GM23338 (cell line): ENCODE measurements around the gene PRTN3. TPM values are rescaled to one million over a fixed set of nuclear protein-coding genes. Genes with fewer than 3 reads are reported as not detected.

ENCODE experiments used
- ATAC-seq: fragments of 200-7000 bp; cut with Tn5 transposase; 3 replicates; pipeline ENCODE4 v1.9.1; 2020
- DNase-seq: peaks from one replicate; pipeline ENCODE4 v3.0.0-alpha.2; 2015; ENCODE audit warnings: low spot score
- H2AFZ ChIP-seq: fragments of 200-600 bp; sonication (generic); 2 replicates; pipeline ENCODE4 v1.8.0; 2016; ENCODE audit warnings: antibody characterized with exemption, mild to moderate bottlenecking, moderate library complexity
- H3F3A ChIP-seq: fragments of 200-600 bp; sonication (generic); replicated peaks from 2 replicates; pipeline ENCODE4 v1.8.0; 2017; ENCODE audit warnings: antibody characterized with exemption, mixed run types, low read depth
- H3K27ac ChIP-seq: fragments of 200-600 bp; sonication (generic); 2 replicates; pipeline ENCODE4 v1.6.1; 2016; ENCODE audit warnings: low read depth
- H3K27me3 ChIP-seq: fragments of 200-600 bp; sonication (generic); 2 replicates; pipeline ENCODE4 v1.8.0; 2016; ENCODE audit warnings: mild to moderate bottlenecking, mixed run types, moderate library complexity; ENCODE audit not compliant: insufficient read depth
- H3K36me3 ChIP-seq: fragments of 200-600 bp; sonication (generic); 2 replicates; pipeline ENCODE4 v1.8.0; 2016; ENCODE audit warnings: mild to moderate bottlenecking; ENCODE audit not compliant: insufficient read depth
- H3K4me1 ChIP-seq: fragments of 200-600 bp; sonication (generic); 2 replicates; pipeline ENCODE4 v1.8.0; 2016; ENCODE audit warnings: mild to moderate bottlenecking, moderate library complexity; ENCODE audit not compliant: insufficient read depth
- H3K4me2 ChIP-seq: fragments of 200-600 bp; sonication (generic); 2 replicates; pipeline ENCODE4 v1.7.1; 2017; ENCODE audit warnings: mixed run types
- H3K4me3 ChIP-seq: fragments of 200-600 bp; sonication (generic); 2 replicates; pipeline ENCODE4 v1.6.1; 2016; ENCODE audit warnings: mixed run types
- H3K79me2 ChIP-seq: fragments of 200-600 bp; sonication (generic); replicated peaks from 2 replicates; pipeline ENCODE4 v1.8.0; 2017; ENCODE audit warnings: mild to moderate bottlenecking; ENCODE audit not compliant: insufficient read depth
- H3K9me2 ChIP-seq: fragments of 200-600 bp; sonication (generic); 2 replicates; pipeline ENCODE4 v1.8.0; 2017; ENCODE audit not compliant: insufficient read depth
- H4K20me1 ChIP-seq: fragments of 200-600 bp; sonication (generic); replicated peaks from 2 replicates; pipeline ENCODE4 v1.8.0; 2017; ENCODE audit warnings: mild to moderate bottlenecking; ENCODE audit not compliant: insufficient read depth
- H3K27ac Mint-ChIP-seq: 2 replicates; pipeline ENCODE4 v1.8.0; 2020; ENCODE audit warnings: inconsistent platforms, mild to moderate bottlenecking, moderate library complexity, mixed read lengths
- H3K27me3 Mint-ChIP-seq: 3 replicates; pipeline ENCODE4 v1.8.0; 2022; ENCODE audit warnings: low read depth, mild to moderate bottlenecking, moderate library complexity, mixed read lengths, inconsistent platforms; ENCODE audit not compliant: insufficient read depth, poor library complexity
- H3K36me3 Mint-ChIP-seq: 3 replicates; pipeline ENCODE4 v1.8.0; 2021; ENCODE audit warnings: low read depth, mild to moderate bottlenecking, inconsistent platforms, moderate library complexity, mixed read lengths
- H3K4me1 Mint-ChIP-seq: 3 replicates; pipeline ENCODE4 v1.8.0; 2020; ENCODE audit warnings: mild to moderate bottlenecking, inconsistent platforms, mixed read lengths
- H3K4me3 Mint-ChIP-seq: 3 replicates; pipeline ENCODE4 v1.8.0; 2021; ENCODE audit warnings: moderate library complexity, mild to moderate bottlenecking, inconsistent platforms, mixed read lengths
- H3K9me3 Mint-ChIP-seq: 3 replicates; pipeline ENCODE4 v1.8.0; 2020; ENCODE audit warnings: moderate library complexity, mild to moderate bottlenecking, inconsistent platforms, mixed read lengths
- CREB1 ChIP-seq: fragments of 250-450 bp; sonication (Bioruptor Pico); IDR thresholded peaks from 2 replicates; pipeline ENCODE4 v1.5.0; 2020; ENCODE audit warnings: low read depth, mild to moderate bottlenecking, moderate library complexity
- EZH2 ChIP-seq: fragments of 200-600 bp; sonication (generic); IDR thresholded peaks from one replicate; pipeline ENCODE4 v1.8.0; 2017; ENCODE audit warnings: antibody characterized with exemption, mild to moderate bottlenecking, low read depth; ENCODE audit not compliant: unreplicated experiment
- EZH2phosphoT487 ChIP-seq: fragments of 200-600 bp; sonication (generic); IDR thresholded peaks from one replicate; pipeline ENCODE4 v1.8.1; 2018; ENCODE audit warnings: antibody characterized with exemption; ENCODE audit not compliant: unreplicated experiment
- JUNB ChIP-seq: IDR thresholded peaks from one replicate; pipeline ENCODE4 v1.6.1; 2016; ENCODE audit warnings: antibody characterized with exemption; ENCODE audit not compliant: unreplicated experiment
- NANOG ChIP-seq: IDR thresholded peaks from 2 replicates; pipeline ENCODE4 v1.6.1; 2016; ENCODE audit warnings: antibody characterized with exemption, borderline replicate concordance
- POLR2AphosphoS5 ChIP-seq: IDR thresholded peaks from 2 replicates; pipeline ENCODE4 v1.6.1; 2016; ENCODE audit warnings: antibody characterized with exemption, low read depth
- STAT1 ChIP-seq: IDR thresholded peaks from one replicate; pipeline ENCODE4 v1.6.1; 2016; ENCODE audit warnings: antibody characterized with exemption; ENCODE audit not compliant: unreplicated experiment
- ZNF114 ChIP-seq: fragments of 250-450 bp; sonication (Bioruptor Pico); IDR thresholded peaks from 2 replicates; pipeline ENCODE4 v1.5.0; 2020; ENCODE audit warnings: mild to moderate bottlenecking, moderate library complexity
- ZNF331 ChIP-seq: fragments of 250-450 bp; sonication (Bioruptor Pico); IDR thresholded peaks from 2 replicates; pipeline ENCODE4 v1.5.0; 2020; ENCODE audit warnings: low read depth, mild to moderate bottlenecking, moderate library complexity
- polyA plus RNA-seq: library from polyadenylated mRNA; unstranded; fragments of >200 nt; fragmentation: Nextera tagmentation; extraction: Ambion mirVana; gene quantifications from 2 replicates; pipeline ENCODE4 v1.2.1, GENCODE V29; 2016
- total RNA-seq: library from RNA; depleted of rRNA; stranded (reverse); fragments of >200 nt; shearing (Covaris generic); gene quantifications from 2 replicates; pipeline ENCODE4 v1.2.3, GENCODE V29; 2014
- TF ChIP-seq, protein P1 (sequence below), 2 experiments: fragments of 200-600 bp in 1 of 2; sonication (generic) in 1 of 2; conservative IDR thresholded peaks; 2 replicates each; pipeline versions ENCODE4 v1.5.1 to v1.6.1; 2016 to 2017; ENCODE audit warnings: antibody characterized with exemption in 2 of 2, low read depth in 2 of 2, mild to moderate bottlenecking in 2 of 2, moderate library complexity in 1 of 2
- TF ChIP-seq, protein P2 (sequence below): fragments of 250-450 bp; sonication (Bioruptor Pico); IDR thresholded peaks from 2 replicates; pipeline ENCODE4 v1.5.0; 2020; ENCODE audit warnings: mild to moderate bottlenecking, moderate library complexity
- TF ChIP-seq, protein P3 (sequence below): IDR thresholded peaks from one replicate; pipeline ENCODE4 v1.6.1; 2018; ENCODE audit warnings: antibody characterized with exemption; ENCODE audit not compliant: unreplicated experiment
- TF ChIP-seq, protein P4 (sequence below): IDR thresholded peaks from 2 replicates; pipeline ENCODE4 v1.6.1; 2016; ENCODE audit warnings: antibody characterized with exemption

Gene PRTN3
- total and polyA plus RNA-seq, 2 experiments from 2014 or later, result 0.21 to 0.68 TPM

DNA sequence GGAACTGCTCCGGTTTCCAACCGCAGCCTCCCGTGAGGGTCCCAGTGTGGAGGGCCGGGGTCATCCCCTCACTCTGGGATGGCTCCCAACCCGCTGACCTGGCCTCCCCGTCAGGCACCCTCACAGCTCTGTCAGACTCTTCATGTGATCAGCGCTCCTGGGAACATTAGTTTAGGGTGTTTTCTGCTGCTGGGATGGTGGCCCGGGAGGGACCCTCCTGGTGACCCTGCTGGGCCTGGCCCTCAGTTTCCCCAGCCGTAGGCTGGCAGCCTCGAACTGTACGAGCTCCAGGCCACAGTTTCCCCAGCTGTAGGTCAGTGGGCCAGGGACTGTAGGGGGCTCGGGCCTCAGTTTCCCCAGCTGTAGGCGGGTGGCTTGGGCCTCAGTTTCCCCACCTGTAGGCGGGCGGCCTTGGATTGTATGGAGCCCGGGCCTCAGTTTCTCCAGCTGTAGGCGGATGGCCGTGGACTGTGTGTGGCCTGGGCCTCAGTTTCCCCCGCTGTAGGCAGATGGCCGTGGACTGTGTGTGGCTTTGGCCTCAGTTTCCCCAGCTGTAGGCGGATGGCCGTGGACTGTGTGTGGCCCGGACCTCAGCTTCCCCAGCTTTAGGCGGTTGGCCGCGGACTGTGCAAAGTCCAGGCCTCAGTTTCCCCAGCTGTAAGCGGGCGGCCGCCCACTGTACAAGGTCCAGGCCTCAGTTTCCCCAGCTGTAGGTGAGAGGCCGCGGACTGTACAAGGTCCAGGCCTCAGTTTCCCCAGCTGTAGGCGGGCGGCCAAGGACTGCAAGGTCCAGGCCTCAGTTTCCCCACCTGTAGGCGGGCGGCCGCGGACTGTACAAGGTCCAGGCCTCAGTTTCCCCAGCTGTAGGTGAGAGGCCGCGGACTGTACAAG, 44.9 kb upstream of the PRTN3 start:
- Mint-ChIP-seq H3K4me3 (no peak overlapping the region; the same call in 2 of the 3 replicates), H3K36me3 (peaks cover 25% of the 10 kb centered on the region), H3K4me1 (peaks cover 31% of the 10 kb centered on the region), H3K27me3 (peaks cover 18% of the 10 kb centered on the region), H3K27ac (no peak overlapping the region), H3K9me3 (no peaks in the 10 kb centered on the region)
- H2AFZ ChIP-seq, result no peak overlapping the region
- peak overlapping the region; percentile 70; the same call in 1 of the 2 replicates for H3K4me2 ChIP-seq
- peak overlapping the region; percentile 52 for H3K4me3 ChIP-seq
- H3K4me1 ChIP-seq, result peaks cover 39% of the 10 kb centered on the region
- H3K79me2 ChIP-seq, result peaks cover 31% of the 10 kb centered on the region
- H3K27ac ChIP-seq, result no peak overlapping the region
- H3F3A ChIP-seq, result peaks cover 19% of the 10 kb centered on the region; the same call in 1 of the 2 replicates
- TF ChIP-seq, protein P1, sequence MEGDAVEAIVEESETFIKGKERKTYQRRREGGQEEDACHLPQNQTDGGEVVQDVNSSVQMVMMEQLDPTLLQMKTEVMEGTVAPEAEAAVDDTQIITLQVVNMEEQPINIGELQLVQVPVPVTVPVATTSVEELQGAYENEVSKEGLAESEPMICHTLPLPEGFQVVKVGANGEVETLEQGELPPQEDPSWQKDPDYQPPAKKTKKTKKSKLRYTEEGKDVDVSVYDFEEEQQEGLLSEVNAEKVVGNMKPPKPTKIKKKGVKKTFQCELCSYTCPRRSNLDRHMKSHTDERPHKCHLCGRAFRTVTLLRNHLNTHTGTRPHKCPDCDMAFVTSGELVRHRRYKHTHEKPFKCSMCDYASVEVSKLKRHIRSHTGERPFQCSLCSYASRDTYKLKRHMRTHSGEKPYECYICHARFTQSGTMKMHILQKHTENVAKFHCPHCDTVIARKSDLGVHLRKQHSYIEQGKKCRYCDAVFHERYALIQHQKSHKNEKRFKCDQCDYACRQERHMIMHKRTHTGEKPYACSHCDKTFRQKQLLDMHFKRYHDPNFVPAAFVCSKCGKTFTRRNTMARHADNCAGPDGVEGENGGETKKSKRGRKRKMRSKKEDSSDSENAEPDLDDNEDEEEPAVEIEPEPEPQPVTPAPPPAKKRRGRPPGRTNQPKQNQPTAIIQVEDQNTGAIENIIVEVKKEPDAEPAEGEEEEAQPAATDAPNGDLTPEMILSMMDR (conservative IDR thresholded peaks at IDR 0.05; ENCODE audit: low read depth in 2 of 2), result no peak
- TF ChIP-seq, protein P2, sequence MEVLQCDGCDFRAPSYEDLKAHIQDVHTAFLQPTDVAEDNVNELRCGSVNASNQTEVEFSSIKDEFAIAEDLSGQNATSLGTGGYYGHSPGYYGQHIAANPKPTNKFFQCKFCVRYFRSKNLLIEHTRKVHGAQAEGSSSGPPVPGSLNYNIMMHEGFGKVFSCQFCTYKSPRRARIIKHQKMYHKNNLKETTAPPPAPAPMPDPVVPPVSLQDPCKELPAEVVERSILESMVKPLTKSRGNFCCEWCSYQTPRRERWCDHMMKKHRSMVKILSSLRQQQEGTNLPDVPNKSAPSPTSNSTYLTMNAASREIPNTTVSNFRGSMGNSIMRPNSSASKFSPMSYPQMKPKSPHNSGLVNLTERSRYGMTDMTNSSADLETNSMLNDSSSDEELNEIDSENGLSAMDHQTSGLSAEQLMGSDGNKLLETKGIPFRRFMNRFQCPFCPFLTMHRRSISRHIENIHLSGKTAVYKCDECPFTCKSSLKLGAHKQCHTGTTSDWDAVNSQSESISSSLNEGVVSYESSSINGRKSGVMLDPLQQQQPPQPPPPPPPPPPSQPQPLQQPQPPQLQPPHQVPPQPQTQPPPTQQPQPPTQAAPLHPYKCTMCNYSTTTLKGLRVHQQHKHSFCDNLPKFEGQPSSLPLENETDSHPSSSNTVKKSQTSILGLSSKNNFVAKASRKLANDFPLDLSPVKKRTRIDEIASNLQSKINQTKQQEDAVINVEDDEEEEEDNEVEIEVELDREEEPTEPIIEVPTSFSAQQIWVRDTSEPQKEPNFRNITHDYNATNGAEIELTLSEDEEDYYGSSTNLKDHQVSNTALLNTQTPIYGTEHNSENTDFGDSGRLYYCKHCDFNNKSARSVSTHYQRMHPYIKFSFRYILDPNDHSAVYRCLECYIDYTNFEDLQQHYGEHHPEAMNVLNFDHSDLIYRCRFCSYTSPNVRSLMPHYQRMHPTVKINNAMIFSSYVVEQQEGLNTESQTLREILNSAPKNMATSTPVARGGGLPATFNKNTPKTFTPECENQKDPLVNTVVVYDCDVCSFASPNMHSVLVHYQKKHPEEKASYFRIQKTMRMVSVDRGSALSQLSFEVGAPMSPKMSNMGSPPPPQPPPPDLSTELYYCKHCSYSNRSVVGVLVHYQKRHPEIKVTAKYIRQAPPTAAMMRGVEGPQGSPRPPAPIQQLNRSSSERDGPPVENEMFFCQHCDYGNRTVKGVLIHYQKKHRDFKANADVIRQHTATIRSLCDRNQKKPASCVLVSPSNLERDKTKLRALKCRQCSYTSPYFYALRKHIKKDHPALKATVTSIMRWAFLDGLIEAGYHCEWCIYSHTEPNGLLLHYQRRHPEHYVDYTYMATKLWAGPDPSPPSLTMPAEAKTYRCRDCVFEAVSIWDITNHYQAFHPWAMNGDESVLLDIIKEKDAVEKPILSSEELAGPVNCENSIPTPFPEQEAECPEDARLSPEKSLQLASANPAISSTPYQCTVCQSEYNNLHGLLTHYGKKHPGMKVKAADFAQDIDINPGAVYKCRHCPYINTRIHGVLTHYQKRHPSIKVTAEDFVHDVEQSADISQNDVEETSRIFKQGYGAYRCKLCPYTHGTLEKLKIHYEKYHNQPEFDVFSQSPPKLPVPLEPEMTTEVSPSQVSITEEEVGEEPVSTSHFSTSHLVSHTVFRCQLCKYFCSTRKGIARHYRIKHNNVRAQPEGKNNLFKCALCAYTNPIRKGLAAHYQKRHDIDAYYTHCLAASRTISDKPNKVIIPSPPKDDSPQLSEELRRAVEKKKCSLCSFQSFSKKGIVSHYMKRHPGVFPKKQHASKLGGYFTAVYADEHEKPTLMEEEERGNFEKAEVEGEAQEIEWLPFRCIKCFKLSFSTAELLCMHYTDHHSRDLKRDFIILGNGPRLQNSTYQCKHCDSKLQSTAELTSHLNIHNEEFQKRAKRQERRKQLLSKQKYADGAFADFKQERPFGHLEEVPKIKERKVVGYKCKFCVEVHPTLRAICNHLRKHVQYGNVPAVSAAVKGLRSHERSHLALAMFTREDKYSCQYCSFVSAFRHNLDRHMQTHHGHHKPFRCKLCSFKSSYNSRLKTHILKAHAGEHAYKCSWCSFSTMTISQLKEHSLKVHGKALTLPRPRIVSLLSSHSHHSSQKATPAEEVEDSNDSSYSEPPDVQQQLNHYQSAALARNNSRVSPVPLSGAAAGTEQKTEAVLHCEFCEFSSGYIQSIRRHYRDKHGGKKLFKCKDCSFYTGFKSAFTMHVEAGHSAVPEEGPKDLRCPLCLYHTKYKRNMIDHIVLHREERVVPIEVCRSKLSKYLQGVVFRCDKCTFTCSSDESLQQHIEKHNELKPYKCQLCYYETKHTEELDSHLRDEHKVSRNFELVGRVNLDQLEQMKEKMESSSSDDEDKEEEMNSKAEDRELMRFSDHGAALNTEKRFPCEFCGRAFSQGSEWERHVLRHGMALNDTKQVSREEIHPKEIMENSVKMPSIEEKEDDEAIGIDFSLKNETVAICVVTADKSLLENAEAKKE (CRISPR knock-in tag), result no peak
- TF ChIP-seq JUNB (no peak), CREB1 (no peak), POLR2AphosphoS5 (no peak), STAT1 (no peak), ZNF114 (CRISPR knock-in tag) (no peak), NANOG (no peak), EZH2 (no peak), ZNF331 (no peak), EZH2phosphoT487 (no peak)
- TF ChIP-seq, protein P3, sequence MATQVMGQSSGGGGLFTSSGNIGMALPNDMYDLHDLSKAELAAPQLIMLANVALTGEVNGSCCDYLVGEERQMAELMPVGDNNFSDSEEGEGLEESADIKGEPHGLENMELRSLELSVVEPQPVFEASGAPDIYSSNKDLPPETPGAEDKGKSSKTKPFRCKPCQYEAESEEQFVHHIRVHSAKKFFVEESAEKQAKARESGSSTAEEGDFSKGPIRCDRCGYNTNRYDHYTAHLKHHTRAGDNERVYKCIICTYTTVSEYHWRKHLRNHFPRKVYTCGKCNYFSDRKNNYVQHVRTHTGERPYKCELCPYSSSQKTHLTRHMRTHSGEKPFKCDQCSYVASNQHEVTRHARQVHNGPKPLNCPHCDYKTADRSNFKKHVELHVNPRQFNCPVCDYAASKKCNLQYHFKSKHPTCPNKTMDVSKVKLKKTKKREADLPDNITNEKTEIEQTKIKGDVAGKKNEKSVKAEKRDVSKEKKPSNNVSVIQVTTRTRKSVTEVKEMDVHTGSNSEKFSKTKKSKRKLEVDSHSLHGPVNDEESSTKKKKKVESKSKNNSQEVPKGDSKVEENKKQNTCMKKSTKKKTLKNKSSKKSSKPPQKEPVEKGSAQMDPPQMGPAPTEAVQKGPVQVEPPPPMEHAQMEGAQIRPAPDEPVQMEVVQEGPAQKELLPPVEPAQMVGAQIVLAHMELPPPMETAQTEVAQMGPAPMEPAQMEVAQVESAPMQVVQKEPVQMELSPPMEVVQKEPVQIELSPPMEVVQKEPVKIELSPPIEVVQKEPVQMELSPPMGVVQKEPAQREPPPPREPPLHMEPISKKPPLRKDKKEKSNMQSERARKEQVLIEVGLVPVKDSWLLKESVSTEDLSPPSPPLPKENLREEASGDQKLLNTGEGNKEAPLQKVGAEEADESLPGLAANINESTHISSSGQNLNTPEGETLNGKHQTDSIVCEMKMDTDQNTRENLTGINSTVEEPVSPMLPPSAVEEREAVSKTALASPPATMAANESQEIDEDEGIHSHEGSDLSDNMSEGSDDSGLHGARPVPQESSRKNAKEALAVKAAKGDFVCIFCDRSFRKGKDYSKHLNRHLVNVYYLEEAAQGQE, result no peak
- TF ChIP-seq, protein P4, sequence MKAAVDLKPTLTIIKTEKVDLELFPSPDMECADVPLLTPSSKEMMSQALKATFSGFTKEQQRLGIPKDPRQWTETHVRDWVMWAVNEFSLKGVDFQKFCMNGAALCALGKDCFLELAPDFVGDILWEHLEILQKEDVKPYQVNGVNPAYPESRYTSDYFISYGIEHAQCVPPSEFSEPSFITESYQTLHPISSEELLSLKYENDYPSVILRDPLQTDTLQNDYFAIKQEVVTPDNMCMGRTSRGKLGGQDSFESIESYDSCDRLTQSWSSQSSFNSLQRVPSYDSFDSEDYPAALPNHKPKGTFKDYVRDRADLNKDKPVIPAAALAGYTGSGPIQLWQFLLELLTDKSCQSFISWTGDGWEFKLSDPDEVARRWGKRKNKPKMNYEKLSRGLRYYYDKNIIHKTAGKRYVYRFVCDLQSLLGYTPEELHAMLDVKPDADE, result no peak
- H4K20me1 ChIP-seq, result peaks cover 25% of the 10 kb centered on the region
- H3K36me3 ChIP-seq, result peaks cover 9% of the 10 kb centered on the region; the same call in 1 of the 2 replicates
- DNase-seq, result no peak
- H3K27me3 ChIP-seq, result no peaks in the 10 kb centered on the region
- no peak for ATAC-seq
- no peaks in the 10 kb centered on the region for H3K9me2 ChIP-seq
